HepG2 (cell line): ENCODE results near the gene FUT8. TPM values are rescaled to one million over a fixed set of nuclear protein-coding genes. Genes with fewer than 3 reads are reported as not detected.

ENCODE experiments used
- CTCF ChIP-seq: sonication (generic); formaldehyde crosslinking; IDR thresholded peaks from 2 replicates; pipeline ENCODE4 v1.5.0; 2020; ENCODE audit warnings: mild to moderate bottlenecking, missing genetic modification reagents, moderate library complexity
- FOXA3 ChIP-seq: IDR thresholded peaks from 2 replicates; pipeline ENCODE4 v1.6.1; 2016; ENCODE audit warnings: missing genetic modification reagents, missing compliant biosample characterization
- HNRNPLL ChIP-seq: fragments of 200-400 bp; formaldehyde crosslinking; IDR thresholded peaks from 2 replicates; pipeline ENCODE4 v1.6.1; 2017; ENCODE audit warnings: mild to moderate bottlenecking, low read depth, low read length; ENCODE audit not compliant: poor library complexity, severe bottlenecking
- KDM5B ChIP-seq: sonication (generic); formaldehyde crosslinking; IDR thresholded peaks from 2 replicates; pipeline ENCODE4 v1.4.0; 2020; ENCODE audit warnings: missing genetic modification reagents, mild to moderate bottlenecking, borderline replicate concordance
- KMT2A ChIP-seq: sonication (generic); formaldehyde crosslinking; IDR thresholded peaks from 2 replicates; pipeline ENCODE4 v1.4.0; 2020; ENCODE audit warnings: missing genetic modification reagents
- NCOR1 ChIP-seq: fragments of 200-600 bp; sonication (generic); IDR thresholded peaks from 2 replicates; pipeline ENCODE4 v1.7.0; 2017; ENCODE audit warnings: antibody characterized with exemption, low read length, borderline replicate concordance
- SNAPC4 ChIP-seq: sonication (generic); formaldehyde crosslinking; IDR thresholded peaks from 2 replicates; pipeline ENCODE4 v1.4.0; 2020; ENCODE audit warnings: mild to moderate bottlenecking, missing genetic modification reagents
- SRY ChIP-seq: sonication (generic); formaldehyde crosslinking; IDR thresholded peaks from 2 replicates; pipeline ENCODE4 v1.8.0; 2022; ENCODE audit warnings: mild to moderate bottlenecking, missing genetic modification reagents
- TP53 ChIP-seq: sonication (generic); formaldehyde crosslinking; conservative IDR thresholded peaks from 2 replicates; pipeline ENCODE4 v1.4.0; 2020; ENCODE audit warnings: missing genetic modification reagents
- ZIK1 ChIP-seq: sonication (generic); formaldehyde crosslinking; IDR thresholded peaks from 2 replicates; pipeline ENCODE4 v1.5.0; 2020; ENCODE audit warnings: mild to moderate bottlenecking, low read depth, missing genetic modification reagents, borderline replicate concordance
- ZNF160 ChIP-seq: sonication (generic); formaldehyde crosslinking; IDR thresholded peaks from 2 replicates; pipeline ENCODE4 v1.8.0; 2022; ENCODE audit warnings: mild to moderate bottlenecking, inconsistent platforms, missing genetic modification reagents
- ZNF234 ChIP-seq: sonication (generic); formaldehyde crosslinking; conservative IDR thresholded peaks from 2 replicates; pipeline ENCODE4 v1.5.1; 2020; ENCODE audit warnings: mild to moderate bottlenecking, missing genetic modification reagents
- ZNF563 ChIP-seq: sonication (generic); formaldehyde crosslinking; IDR thresholded peaks from 2 replicates; pipeline ENCODE4 v1.8.0; 2022; ENCODE audit warnings: mild to moderate bottlenecking, moderate library complexity, missing genetic modification reagents
- polyA plus RNA-seq, 8 experiments: library from polyadenylated mRNA; depleted of rRNA in 3 of 8; stranded (reverse) in 7 of 8; unstranded in 1 of 8; fragments of >200 nt; fragmentation: Illumina TruSeq in 4 of 8; extraction: Trizol in 4 of 8; gene quantifications; 2 replicates each; pipeline versions ENCODE4 v1.2.1 to v1.2.3, GENCODE V29; 2011 to 2016; ENCODE audit warnings: low read depth in 4 of 8, missing spikeins in 1 of 8, mixed read lengths in 1 of 8; ENCODE audit not compliant: insufficient read depth in 1 of 8
- total RNA-seq, 5 experiments: library from RNA; depleted of rRNA; stranded (reverse); fragments of >200 nt; fragmentation: Illumina TruSeq; extraction: Trizol; gene quantifications; 2 replicates each; pipeline ENCODE4 v1.2.3, GENCODE V29; 2016; ENCODE audit warnings: low read depth in 1 of 5
- TF ChIP-seq, protein P1 (sequence below): sonication (generic); formaldehyde crosslinking; IDR thresholded peaks from 2 replicates; pipeline ENCODE4 v1.8.0; 2022; ENCODE audit warnings: mild to moderate bottlenecking, missing genetic modification reagents, moderate library complexity
- TF ChIP-seq, protein P2 (sequence below): sonication (generic); formaldehyde crosslinking; IDR thresholded peaks from 2 replicates; pipeline ENCODE4 v1.8.1; 2023; ENCODE audit warnings: mild to moderate bottlenecking, moderate library complexity, missing genetic modification reagents

FUT8 gene
- total and polyA plus RNA-seq, 2 of the 13 experiments (the other 11 are each of a cell fraction or from before 2014, with no cell fraction given), result 9.3 to 17.5 TPM

DNA sequence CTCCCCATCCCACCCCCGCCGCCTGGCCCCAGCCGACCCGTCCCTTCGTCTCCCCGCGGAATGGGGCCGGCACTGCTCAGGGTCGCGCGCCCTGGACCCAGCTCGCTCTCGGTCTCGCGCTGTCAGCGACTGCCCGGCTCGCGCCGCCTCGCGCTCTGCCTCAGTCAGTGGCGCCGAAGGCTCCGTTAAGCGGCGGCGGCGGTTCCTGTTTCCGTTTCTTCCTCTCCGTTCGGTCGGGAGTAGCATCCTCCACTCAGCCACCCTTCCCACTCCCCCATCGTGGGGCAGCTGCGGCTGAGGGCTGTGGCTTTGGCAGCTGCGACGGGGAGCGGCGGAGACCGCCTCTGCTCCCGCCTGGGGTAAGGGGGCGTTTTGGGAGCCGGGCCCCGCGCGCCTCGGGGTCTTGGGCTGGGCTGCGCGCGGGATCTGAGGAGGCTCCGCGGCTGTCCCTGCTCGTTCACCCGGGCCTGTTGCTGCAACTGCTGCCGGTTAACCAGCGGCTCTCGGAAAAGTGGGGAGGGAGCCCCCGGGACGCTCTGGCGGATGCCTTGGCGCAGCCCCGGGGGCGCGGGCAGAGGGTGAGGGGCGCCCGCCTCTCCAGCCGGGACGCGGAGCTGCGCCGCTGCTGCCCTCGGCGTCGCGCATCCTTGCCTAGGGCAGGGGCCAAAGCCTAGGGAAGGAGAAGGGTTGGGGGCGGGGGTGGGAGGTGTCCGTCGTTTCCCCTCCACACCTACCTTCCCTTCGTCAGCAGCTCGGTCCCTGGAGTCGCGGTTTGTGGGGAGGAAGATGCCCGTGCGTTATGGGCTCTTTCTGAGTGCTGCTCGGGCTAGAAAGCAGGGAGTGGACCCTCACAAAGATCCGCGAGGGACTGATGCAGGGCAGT lies 567 bp downstream of the FUT8 start (continued):
- TF ChIP-seq ZIK1 (CRISPR knock-in tag) (peak; percentile 4; the same call in 1 of the 2 replicates), SRY (CRISPR knock-in tag) (0 out of 2 replicates have a peak, but pooled peaks have one; percentile 40), KMT2A (CRISPR knock-in tag) (peak; percentile 57), ZNF160 (CRISPR knock-in tag) (0 out of 2 replicates have a peak, but pooled peaks have one; percentile 51), FOXA3 (CRISPR knock-in tag) (no peak), TP53 (CRISPR knock-in tag) (no peak), CTCF (CRISPR knock-in tag) (peak; percentile 28), SNAPC4 (0 out of 2 replicates have a peak, but pooled peaks have one; percentile 14), HNRNPLL (peak; percentile 68), ZNF563 (peak; percentile 16), ZNF234 (CRISPR knock-in tag) (0 out of 2 replicates have a peak, but pooled peaks have one; percentile 22), KDM5B (peak; percentile 24; the same call in 1 of the 2 replicates), NCOR1 (no peak)
- TF ChIP-seq, protein P1, sequence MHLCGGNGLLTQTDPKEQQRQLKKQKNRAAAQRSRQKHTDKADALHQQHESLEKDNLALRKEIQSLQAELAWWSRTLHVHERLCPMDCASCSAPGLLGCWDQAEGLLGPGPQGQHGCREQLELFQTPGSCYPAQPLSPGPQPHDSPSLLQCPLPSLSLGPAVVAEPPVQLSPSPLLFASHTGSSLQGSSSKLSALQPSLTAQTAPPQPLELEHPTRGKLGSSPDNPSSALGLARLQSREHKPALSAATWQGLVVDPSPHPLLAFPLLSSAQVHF (CRISPR knock-in tag), result 0 out of 2 replicates have a peak, but pooled peaks have one; percentile 64
- TF ChIP-seq, protein P2, sequence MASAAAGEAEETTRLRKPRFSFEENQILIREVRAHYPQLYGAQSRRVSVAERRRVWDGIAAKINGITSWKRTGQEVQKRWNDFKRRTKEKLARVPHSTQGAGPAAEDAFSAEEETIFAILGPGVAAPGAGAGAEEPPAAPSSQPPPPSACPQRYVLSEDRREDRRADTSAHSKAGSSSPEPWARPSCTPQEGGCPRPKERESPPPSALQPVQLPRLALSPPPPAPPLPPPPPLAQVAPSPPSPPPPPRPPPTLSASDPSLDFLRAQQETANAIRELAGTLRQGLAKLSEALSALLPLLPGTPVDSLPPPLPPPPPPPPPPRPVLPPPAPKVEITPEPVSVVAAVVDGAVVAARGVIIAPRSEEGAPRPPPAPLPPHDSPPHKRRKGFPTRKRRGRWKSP (CRISPR knock-in tag), result peak; percentile 15; the same call in 1 of the 2 replicates
